A549 (cell line): ENCODE data around the gene LEMD1. TPM values are rescaled to one million over a fixed set of nuclear protein-coding genes. Genes with fewer than 3 reads are reported as not detected.

Experiments
- ATAC-seq, 2 experiments: fragments of 200-7000 bp in 1 of 2; fragments of >200 bp in 1 of 2; cut with Nextera tagmentation in 1 of 2; cut with Tn5 transposase in 1 of 2; 3 replicates each; pipeline versions ENCODE4 v1.8.0 to v1.9.1; 2018 to 2020; ENCODE audit warnings: mild to moderate bottlenecking in 1 of 2, moderate library complexity in 1 of 2
- CTCF ChIA-PET: fragments of 300-600 bp; sonication (Branson Sonifier 250); formaldehyde crosslinking; extraction: SDS; loops from one replicate; lab custom pipeline; 2021; ENCODE audit warnings: antibody characterized with exemption, inconsistent platforms; lab: Yijun Ruan, JAX
- POLR2A ChIA-PET: fragments of 350-600 bp; formaldehyde crosslinking; extraction: SDS; loops from one replicate; lab custom pipeline; 2021; ENCODE audit warnings: antibody characterized with exemption, inconsistent platforms; lab: Yijun Ruan, JAX
- DNase-seq, 2 experiments: peaks; one replicate each; pipeline versions ENCODE4 v3.0.0 to v3.0.0-alpha.2; 2011 to 2016; ENCODE audit warnings: low read depth in 1 of 2, low spot score in 1 of 2
- FAIRE-seq: peaks from 2 replicates; lab custom pipeline; 2011; peaks lifted over from hg19 to GRCh38; lab: Jason Lieb, UNC
- H3K27ac ChIP-seq, 2 experiments: fragments of >200 bp; sonication (Bioruptor Twin); formaldehyde crosslinking; 3 replicates each; pipeline ENCODE4 v1.5.1; 2016 to 2017
- H3K4me1 ChIP-seq: fragments of >200 bp; sonication (Bioruptor Twin); formaldehyde crosslinking; 3 replicates; pipeline ENCODE4 v1.6.1; 2016
- H3K4me2 ChIP-seq: fragments of >200 bp; sonication (Bioruptor Twin); formaldehyde crosslinking; 3 replicates; pipeline ENCODE4 v1.6.1; 2016
- H3K4me3 ChIP-seq: fragments of >200 bp; sonication (Bioruptor Twin); formaldehyde crosslinking; 3 replicates; pipeline ENCODE4 v1.5.1; 2016
- H3K9me3 ChIP-seq: fragments of >200 bp; sonication (Bioruptor Twin); formaldehyde crosslinking; 3 replicates; pipeline ENCODE4 v1.6.1; 2016
- ATOH8 ChIP-seq: fragments of 250-450 bp; sonication (Bioruptor Pico); IDR thresholded peaks from 2 replicates; pipeline ENCODE4 v1.5.0; 2020; ENCODE audit warnings: low read depth, mild to moderate bottlenecking, moderate library complexity
- BHLHE40 ChIP-seq: IDR thresholded peaks from 2 replicates; pipeline ENCODE4 v1.6.1; 2012; ENCODE audit warnings: low read depth, low read length, inconsistent platforms
- CHD4 ChIP-seq: fragments of 200-600 bp; sonication (generic); IDR thresholded peaks from 2 replicates; pipeline ENCODE4 v1.6.1; 2016; ENCODE audit warnings: antibody characterized with exemption, mild to moderate bottlenecking, borderline replicate concordance
- EHF ChIP-seq: fragments of 250-450 bp; sonication (Bioruptor Pico); IDR thresholded peaks from 2 replicates; pipeline ENCODE4 v1.5.0; 2020; ENCODE audit warnings: mild to moderate bottlenecking
- EHMT2 ChIP-seq: fragments of 200-600 bp; sonication (generic); IDR thresholded peaks from 2 replicates; pipeline ENCODE4 v1.6.1; 2016; ENCODE audit warnings: antibody characterized with exemption, low read depth, mild to moderate bottlenecking, moderate library complexity
- ELK1 ChIP-seq: fragments of 150-350 bp; IDR thresholded peaks from 2 replicates; pipeline ENCODE4 v1.6.1; 2014; ENCODE audit warnings: low read depth, mild to moderate bottlenecking, low read length
- FOXS1 ChIP-seq: fragments of 250-450 bp; sonication (Bioruptor Pico); IDR thresholded peaks from 2 replicates; pipeline ENCODE4 v1.5.0; 2020; ENCODE audit warnings: mild to moderate bottlenecking, moderate library complexity
- HDAC2 ChIP-seq: fragments of 200-600 bp; sonication (generic); IDR thresholded peaks from 2 replicates; pipeline ENCODE4 v1.6.1; 2016
- HMGXB4 ChIP-seq: fragments of 250-450 bp; sonication (Bioruptor Pico); IDR thresholded peaks from 2 replicates; pipeline ENCODE4 v1.5.0; 2021; ENCODE audit warnings: mild to moderate bottlenecking, moderate library complexity, borderline replicate concordance
- HOXA7 ChIP-seq: fragments of 250-450 bp; sonication (Bioruptor Pico); IDR thresholded peaks from 2 replicates; pipeline ENCODE4 v1.5.0; 2020; ENCODE audit warnings: mild to moderate bottlenecking, moderate library complexity
- HOXB13 ChIP-seq: fragments of 250-450 bp; sonication (Bioruptor Pico); IDR thresholded peaks from 2 replicates; pipeline ENCODE4 v1.5.0; 2020; ENCODE audit warnings: low read depth, mild to moderate bottlenecking, moderate library complexity
- KDM5A ChIP-seq: fragments of 200-600 bp; sonication (generic); IDR thresholded peaks from 2 replicates; pipeline ENCODE4 v1.6.1; 2016; ENCODE audit warnings: antibody characterized with exemption, mild to moderate bottlenecking
- MAFK ChIP-seq: fragments of 450-650 bp; IDR thresholded peaks from 2 replicates; pipeline ENCODE4 v1.6.1; 2014; ENCODE audit not compliant: partially characterized antibody
- NR3C1 ChIP-seq: fragments of >200 bp; sonication (Bioruptor Twin); formaldehyde crosslinking; IDR thresholded peaks from 3 replicates; pipeline ENCODE4 v1.6.1; 2017
- PHF8 ChIP-seq: fragments of 200-600 bp; sonication (generic); IDR thresholded peaks from 2 replicates; pipeline ENCODE4 v1.6.1; 2016; ENCODE audit warnings: low read depth, mild to moderate bottlenecking, antibody characterized with exemption, moderate library complexity, borderline replicate concordance
- POLR2A ChIP-seq: IDR thresholded peaks from 2 replicates; pipeline ENCODE4 v1.6.1; 2012; ENCODE audit warnings: mild to moderate bottlenecking, low read length
- RAD21 ChIP-seq, 2 experiments: fragments of >200 bp in 1 of 2; sonication (Bioruptor Twin) in 1 of 2; formaldehyde crosslinking in 1 of 2; IDR thresholded peaks in 1 of 2; conservative IDR thresholded peaks in 1 of 2; 2 replicates in 1 of 2; 3 replicates in 1 of 2; pipeline ENCODE4 v1.6.1; 2012 to 2018; ENCODE audit warnings: inconsistent platforms in 1 of 2
- RARB ChIP-seq: fragments of 250-450 bp; sonication (Bioruptor Pico); IDR thresholded peaks from 2 replicates; pipeline ENCODE4 v1.8.0; 2021; ENCODE audit warnings: mild to moderate bottlenecking, moderate library complexity
- REST ChIP-seq: fragments of 200-600 bp; sonication (generic); IDR thresholded peaks from 2 replicates; pipeline ENCODE4 v1.6.1; 2016; ENCODE audit warnings: antibody characterized with exemption, mild to moderate bottlenecking, moderate library complexity
- RFX5 ChIP-seq: fragments of 450-650 bp; IDR thresholded peaks from 2 replicates; pipeline ENCODE4 v1.7.1; 2014; ENCODE audit warnings: antibody characterized with exemption, mild to moderate bottlenecking, moderate library complexity
- TFCP2L1 ChIP-seq: fragments of 250-450 bp; sonication (Bioruptor Pico); IDR thresholded peaks from 2 replicates; pipeline ENCODE4 v1.5.0; 2021; ENCODE audit warnings: mild to moderate bottlenecking
- ZC3H11A ChIP-seq: fragments of 450-650 bp; IDR thresholded peaks from 2 replicates; pipeline ENCODE4 v1.6.1; 2014; ENCODE audit warnings: antibody characterized with exemption, mild to moderate bottlenecking
- WGBS: methylation state at CpG from one replicate; pipeline ENCODE4 v1.1.6; 2017; ENCODE audit errors: missing lambda C conversion rate; 5-methylcytosine and 5-hydroxymethylcytosine counted together
- polyA plus RNA-seq, 4 experiments: library from polyadenylated mRNA; depleted of rRNA in 3 of 4; stranded (reverse); fragments of >200 nt; fragmentation: RNase III in 1 of 4; extraction: RNeasy Plus Mini Kit Qiagen cat#74134 plus additional on column Dnase treatment in 1 of 4; gene quantifications; 2 replicates in 3 of 4; 3 replicates in 1 of 4; pipeline ENCODE4 v1.2.3, GENCODE V29; 2011 to 2017

The LEMD1 gene
- polyA plus RNA-seq, 2 of the 4 experiments (the other 2 are of a cell fraction) = 0.14 to 0.18 TPM

- TF ChIP-seq KDM5A (no peak), POLR2A (no peak)
These were observed 26.2 kb downstream of the LEMD1 start (continued) for GRCh38 chr1:205395616-205396015.

GRCh38 chr1:205392650-205393049 lies 29.2 kb downstream of the LEMD1 start:
- Histone ChIP-seq H3K4me3 (no peak overlapping the region), H3K27ac (no peak overlapping the region), H3K4me1 (no peaks in the 10 kb centered on the region), H3K9me3 (peaks cover 12% of the 10 kb centered on the region; the same call in 2 of the 3 replicates), H3K4me2 (no peak overlapping the region)
- 95% methylated on average over 1 of the region's 1 CpG for WGBS
- no peak for TF ChIP-seq HDAC2
- no peak for TF ChIP-seq HMGXB4 (CRISPR knock-in tag)
- TF ChIP-seq NR3C1 = no peak
- TF ChIP-seq ATOH8 (CRISPR knock-in tag) = no peak
- no peak for TF ChIP-seq EHMT2
- no peak for TF ChIP-seq HOXB13 (CRISPR knock-in tag)
- TF ChIP-seq REST = no peak
- no peak for TF ChIP-seq FOXS1 (CRISPR knock-in tag)
- TF ChIP-seq ELK1 = no peak
- no peak for TF ChIP-seq MAFK
- no peak for TF ChIP-seq TFCP2L1
- POLR2A ChIA-PET = no interaction called here
- CTCF ChIA-PET = interaction anchor here (0.9 to 1.4 kb wide), 3 partner anchors 38 to 132 kb away, joined by 3 to 4 read pairs (median 4); no protein-coding TSS in a partner anchor
- no peak for FAIRE-seq
- DNase-seq = no peak
- ATAC-seq = no peak

GRCh38 chr1:205391386-205391785 lies 30.5 kb downstream of the LEMD1 start:
- 46% methylated on average over 5 of the region's 7 CpGs for WGBS
- CTCF ChIA-PET = interaction anchor here (0.6 to 5.9 kb wide), 6 partner anchors 16 to 357 kb away, joined by 3 to 29 read pairs (median 4); no protein-coding TSS in a partner anchor
- ATAC-seq (no peak), DNase-seq (no peak), FAIRE-seq (no peak)
- H3K9me3 ChIP-seq = peaks cover 12% of the 10 kb centered on the region; the same call in 2 of the 3 replicates
- no peak overlapping the region for H3K4me3 ChIP-seq
- H3K27ac ChIP-seq = no peak overlapping the region
- POLR2A ChIA-PET = no interaction called here
- H3K4me2 ChIP-seq = no peak overlapping the region
- TF ChIP-seq EHF (CRISPR knock-in tag) (no peak), BHLHE40 (no peak), ZC3H11A (no peak), CHD4 (no peak), EHMT2 (no peak), HOXA7 (no peak), RARB (CRISPR knock-in tag) (no peak), PHF8 (no peak), RAD21 (conservative IDR thresholded peaks at IDR 0.05 in 1 of 2, IDR thresholded peaks at IDR 0.05 in 1 of 2) (no peak), MAFK (no peak), RFX5 (no peak)
- no peaks in the 10 kb centered on the region for H3K4me1 ChIP-seq
